Measurements from ENCODE around the gene ITGAD. TPM values are rescaled to one million over a fixed set of nuclear protein-coding genes. Genes with fewer than 3 reads are reported as not detected.

Gene ITGAD
- total RNA-seq, 1 donor from 2014 or later, result not detected

DNA sequence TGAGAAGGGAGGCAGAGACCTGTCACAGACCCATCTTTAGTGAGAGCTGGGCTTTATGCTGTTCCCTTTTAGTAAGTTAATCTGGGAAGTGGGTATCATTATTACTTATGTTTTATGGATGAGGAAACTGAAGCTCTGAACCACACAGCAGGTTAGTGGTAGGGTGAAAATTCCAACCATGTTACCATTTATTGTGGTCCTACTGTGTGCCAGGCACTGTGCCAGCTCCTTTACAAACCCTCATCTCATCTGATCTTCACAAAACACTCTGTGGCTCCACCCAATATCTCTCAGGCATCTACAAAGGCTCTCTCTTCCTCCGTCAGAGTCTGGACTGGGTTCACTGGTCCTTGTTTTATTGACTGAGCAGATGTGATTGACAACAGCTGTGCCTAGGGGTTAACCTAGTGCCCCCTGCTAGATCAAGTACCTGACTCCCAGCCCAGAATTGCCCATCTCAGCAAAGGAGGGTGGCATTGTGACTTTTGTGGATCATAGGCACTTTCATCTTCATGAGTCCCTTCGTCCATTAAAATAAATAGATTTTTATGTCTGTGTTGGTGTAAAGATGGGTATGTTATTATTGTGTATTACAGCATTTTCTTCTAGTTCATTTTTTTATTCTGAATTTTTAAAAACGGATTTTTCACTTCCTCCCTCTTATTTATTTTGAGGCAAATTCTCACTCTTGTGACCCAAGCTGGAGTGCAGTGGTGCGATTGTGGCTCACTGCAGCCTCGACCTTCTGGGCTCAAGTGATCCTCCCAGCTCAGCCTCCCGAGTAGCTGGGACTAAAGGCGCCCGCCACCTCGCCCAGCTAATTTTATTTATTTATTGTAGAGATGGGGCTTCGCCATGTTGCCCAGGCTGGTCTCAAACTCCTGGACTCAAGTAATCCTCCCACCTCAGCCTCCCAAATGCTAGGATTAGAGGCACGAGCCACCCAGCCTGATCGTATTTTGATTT, 81.9 kb downstream of the ITGAD start:
- DNase-seq (ENCODE audit: low read depth in 2 of 2), result no peak

DNA sequence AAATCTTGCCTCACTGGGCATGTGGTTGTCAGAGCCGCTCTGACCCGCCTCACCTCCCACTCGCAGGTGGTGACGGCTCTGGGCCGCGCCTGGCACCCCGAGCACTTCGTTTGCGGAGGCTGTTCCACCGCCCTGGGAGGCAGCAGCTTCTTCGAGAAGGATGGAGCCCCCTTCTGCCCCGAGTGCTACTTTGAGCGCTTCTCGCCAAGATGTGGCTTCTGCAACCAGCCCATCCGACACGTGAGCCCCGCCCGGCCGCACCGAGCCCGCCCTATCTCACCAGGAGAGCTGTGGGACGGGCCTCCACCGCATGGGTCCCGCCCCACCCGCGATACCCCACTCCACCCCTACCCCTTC, 82.8 kb downstream of the ITGAD start:
- DNase-seq (ENCODE audit: low read depth in 2 of 2), result no peak

Other genes with a start within 250 kb of the ITGAD start
- gene PRSS36, start 243.3 kb upstream of the ITGAD start, total RNA-seq, result 0.13 and 0.39 TPM in 2 replicates
- 33.6 and 43.5 TPM in 2 replicates for gene FUS, start 213.2 kb upstream of the ITGAD start, total RNA-seq
- 63.3 and 74.2 TPM in 2 replicates for gene PYCARD, start 190.6 kb upstream of the ITGAD start, total RNA-seq
- gene TRIM72, start 179.2 kb upstream of the ITGAD start, total RNA-seq, result not detected in 2 replicates
- gene PYDC1, start 176.2 kb upstream of the ITGAD start, total RNA-seq, result not detected in 2 replicates
- under 0.01 TPM in 2 replicates for gene ITGAM, start 133.4 kb upstream of the ITGAD start, total RNA-seq
- gene ITGAX, start 38.2 kb upstream of the ITGAD start, total RNA-seq, result 0.63 and 0.64 TPM in 2 replicates
- gene COX6A2, start 35.0 kb downstream of the ITGAD start, total RNA-seq, result not detected in 2 replicates
- under 0.01 and 0.13 TPM in 2 replicates for gene ZNF843, start 49.5 kb downstream of the ITGAD start, total RNA-seq
- 12.1 and 16.3 TPM in 2 replicates for gene ARMC5, start 66.2 kb downstream of the ITGAD start, total RNA-seq
- gene TGFB1I1, start 78.8 kb downstream of the ITGAD start, total RNA-seq, result 26.2 and 40.7 TPM in 2 replicates
- gene SLC5A2, start 89.8 kb downstream of the ITGAD start, total RNA-seq, result not detected in 2 replicates
- gene RUSF1, start 115.1 kb downstream of the ITGAD start, total RNA-seq, result 18.4 and 31.0 TPM in 2 replicates
- not detected in 2 replicates for gene AHSP, start 134.6 kb downstream of the ITGAD start, total RNA-seq